Neuronal stem cell (in vitro differentiated cells): ENCODE data around the gene HECW1.

ENCODE experiments used
- DNase-seq: peaks from one replicate; pipeline ENCODE4 v3.0.0-alpha.2; 2013; ENCODE audit warnings: low spot score
- H2AFZ ChIP-seq: one replicate; pipeline ENCODE4 v1.6.1; 2013; ENCODE audit warnings: mild to moderate bottlenecking, low read length, inconsistent platforms
- H2AK5ac ChIP-seq: 2 replicates; pipeline ENCODE4 v1.6.1; 2013; ENCODE audit warnings: low read depth, mild to moderate bottlenecking, inconsistent platforms, low read length, moderate library complexity, mixed read lengths
- H2BK120ac ChIP-seq: 2 replicates; pipeline ENCODE4 v1.6.1; 2013; ENCODE audit warnings: low read depth, mild to moderate bottlenecking, inconsistent platforms, low read length, moderate library complexity, mixed read lengths
- H2BK12ac ChIP-seq: one replicate; pipeline ENCODE4 v1.6.1; 2013; ENCODE audit warnings: low read length, inconsistent platforms
- H2BK15ac ChIP-seq: 2 replicates; pipeline ENCODE4 v1.6.1; 2013; ENCODE audit warnings: mild to moderate bottlenecking, low read length, inconsistent platforms, mixed read lengths
- H2BK5ac ChIP-seq: one replicate; pipeline ENCODE4 v1.6.1; 2013; ENCODE audit warnings: inconsistent platforms, mild to moderate bottlenecking, low read length, moderate library complexity
- H3K14ac ChIP-seq: one replicate; pipeline ENCODE4 v1.6.1; 2013; ENCODE audit warnings: low read length, inconsistent platforms
- H3K18ac ChIP-seq: 2 replicates; pipeline ENCODE4 v1.6.1; 2013; ENCODE audit warnings: low read length, inconsistent platforms
- H3K23ac ChIP-seq: 2 replicates; pipeline ENCODE4 v1.6.1; 2013; ENCODE audit warnings: low read depth, mild to moderate bottlenecking, mixed read lengths, low read length, inconsistent platforms; ENCODE audit not compliant: poor library complexity
- H3K27ac ChIP-seq: replicated peaks from 3 replicates; pipeline ENCODE4 v1.5.1; 2013; ENCODE audit warnings: low read length, inconsistent platforms
- H3K27me3 ChIP-seq, 3 experiments: 2 replicates each; pipeline ENCODE4 v1.6.1; 2013; ENCODE audit warnings: low read length in 3 of 3, mild to moderate bottlenecking in 2 of 3, inconsistent platforms in 1 of 3, low read depth in 1 of 3, mixed read lengths in 1 of 3, moderate library complexity in 1 of 3; ENCODE audit not compliant: control insufficient read depth in 3 of 3, insufficient read depth in 3 of 3
- H3K36me3 ChIP-seq, 2 donors: replicated peaks in 1 of 2; 2 replicates each; pipeline ENCODE4 v1.6.1; 2013; ENCODE audit warnings: low read length in 2 of 2; ENCODE audit not compliant: control insufficient read depth in 2 of 2, insufficient read depth in 2 of 2
- H3K4ac ChIP-seq: 2 replicates; pipeline ENCODE4 v1.6.1; 2013; ENCODE audit warnings: inconsistent platforms, mild to moderate bottlenecking, low read length, moderate library complexity
- H3K4me1 ChIP-seq, 2 donors: 1 replicate in 1 of 2; 2 replicates in 1 of 2; pipeline ENCODE4 v1.6.1; 2013; ENCODE audit warnings: low read length in 2 of 2, low read depth in 1 of 2; ENCODE audit not compliant: control insufficient read depth in 2 of 2, insufficient read depth in 1 of 2
- H3K4me2 ChIP-seq: one replicate; pipeline ENCODE4 v1.6.1; 2013; ENCODE audit warnings: mild to moderate bottlenecking, low read length, inconsistent platforms; ENCODE audit not compliant: insufficient read depth, poor library complexity, severe bottlenecking
- H3K4me3 ChIP-seq, 2 donors: 2 replicates each; pipeline ENCODE4 v1.5.1; 2013; ENCODE audit warnings: low read length in 2 of 2, mild to moderate bottlenecking in 2 of 2, inconsistent platforms in 1 of 2, moderate library complexity in 1 of 2
- H3K79me1 ChIP-seq: one replicate; pipeline ENCODE4 v1.6.1; 2013; ENCODE audit warnings: low read depth, mild to moderate bottlenecking, inconsistent platforms, low read length, moderate library complexity
- H3K9ac ChIP-seq: one replicate; pipeline ENCODE4 v1.6.1; 2013; ENCODE audit warnings: mild to moderate bottlenecking, low read depth, low read length, inconsistent platforms; ENCODE audit not compliant: poor library complexity
- H3K9me3 ChIP-seq, 2 donors: replicated peaks in 1 of 2; 2 replicates each; pipeline versions ENCODE3 to v1.6.1; 2013; ENCODE audit warnings: low read length in 2 of 2, mild to moderate bottlenecking in 2 of 2, inconsistent platforms in 1 of 2, low read depth in 1 of 2, mixed read lengths in 1 of 2, moderate library complexity in 1 of 2; ENCODE audit not compliant: control insufficient read depth in 2 of 2, insufficient read depth in 1 of 2
- H4K8ac ChIP-seq: one replicate; pipeline ENCODE4 v1.6.1; 2013; ENCODE audit warnings: low read depth, mild to moderate bottlenecking, inconsistent platforms, low read length, moderate library complexity
- H4K91ac ChIP-seq: one replicate; pipeline ENCODE4 v1.6.1; 2013; ENCODE audit warnings: low read length, low read depth, mild to moderate bottlenecking, inconsistent platforms; ENCODE audit not compliant: poor library complexity
- WGBS, 2 donors: extraction: QIAGEN DNeasy Blood & Tissue Kit; methylation state at CpG; one replicate each; pipeline ENCODE4 v1.1.7; 2013; ENCODE audit warnings: missing lambda C conversion rate in 2 of 2, mixed read lengths in 1 of 2; ENCODE audit not compliant: insufficient read length in 2 of 2, insufficient replicate concordance in 1 of 2; ENCODE audit errors: extremely low coverage in 2 of 2; 5-methylcytosine and 5-hydroxymethylcytosine counted together

The HECW1 gene

DNA sequence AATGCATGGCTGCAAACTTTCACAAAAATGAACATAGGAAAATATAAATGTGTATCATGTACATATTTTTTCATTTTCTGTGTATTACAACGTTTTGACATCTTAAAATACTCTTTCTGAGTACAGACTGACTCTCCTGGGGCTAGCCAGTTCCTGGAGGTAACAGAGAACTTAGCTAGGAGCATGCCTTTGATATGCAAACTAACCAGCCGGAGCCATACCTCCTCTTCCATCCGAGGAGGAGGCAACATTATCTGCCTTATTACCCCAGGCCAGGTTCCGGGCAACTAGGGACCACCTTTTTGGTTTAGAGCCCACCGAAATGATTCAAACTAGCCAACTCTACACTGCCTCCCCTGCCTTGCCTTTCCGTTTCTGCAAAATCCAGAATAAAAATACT lies 33.7 kb upstream of the HECW1 start:
- Histone ChIP-seq H3K18ac (no peak overlapping the region), H2AK5ac (no peak overlapping the region), H3K4me1 (peaks cover 0 to 4% of the 10 kb centered on the region in 2 donors), H2BK5ac (no peak overlapping the region), H3K4me2 (no peak overlapping the region), H2AFZ (no peak overlapping the region), H3K36me3 (no peaks in the 10 kb centered on the region), H3K27ac (no peak overlapping the region), H3K23ac (no peak overlapping the region), H4K8ac (no peak overlapping the region), H2BK120ac (no peak overlapping the region), H3K4me3 (no peak overlapping the region), H3K27me3 (peaks cover 0 to 4% (median 0%) of the 10 kb centered on the region in 3 experiments), H3K79me1 (no peaks in the 10 kb centered on the region), H3K14ac (no peak overlapping the region), H3K9ac (no peak overlapping the region), H3K4ac (no peak overlapping the region), H3K9me3 (no peaks in the 10 kb centered on the region), H2BK12ac (no peak overlapping the region), H4K91ac (no peak overlapping the region), H2BK15ac (no peak overlapping the region)
- no peak for DNase-seq
- no CpG with 5 or more reads among the region's 6 CpGs for WGBS, 2 donors

- no peak overlapping the region for H3K27ac ChIP-seq
- no peaks in the 10 kb centered on the region for H3K9me3 ChIP-seq
- H2AFZ ChIP-seq = no peak overlapping the region
- H3K23ac ChIP-seq = no peak overlapping the region
- peaks cover 0 to 5% (median 0%) of the 10 kb centered on the region in 3 experiments for H3K27me3 ChIP-seq
- H2AK5ac ChIP-seq = no peak overlapping the region
- WGBS, 2 donors = no CpG with 5 or more reads among the region's 4 CpGs
- no peak overlapping the region for H4K8ac ChIP-seq
- H3K4ac ChIP-seq = no peak overlapping the region
- peaks cover 0 to 7% of the 10 kb centered on the region in 2 donors for H3K4me1 ChIP-seq
- H2BK15ac ChIP-seq = no peak overlapping the region
- no peak overlapping the region for H3K4me2 ChIP-seq
- no peak overlapping the region for H3K18ac ChIP-seq
- H3K9ac ChIP-seq = no peak overlapping the region
- no peak overlapping the region for H2BK120ac ChIP-seq
- no peak overlapping the region for H2BK12ac ChIP-seq
- H2BK5ac ChIP-seq = no peak overlapping the region
- DNase-seq = no peak
- no peak overlapping the region for H3K4me3 ChIP-seq
- H3K36me3 ChIP-seq = no peaks in the 10 kb centered on the region
- H3K79me1 ChIP-seq = no peaks in the 10 kb centered on the region
- H4K91ac ChIP-seq = no peak overlapping the region
- H3K14ac ChIP-seq = no peak overlapping the region
Measured at GRCh38 chr7:43081603-43082002, 30.8 kb upstream of the HECW1 start.

- no peak overlapping the region for H4K8ac ChIP-seq
- H2AK5ac ChIP-seq = no peak overlapping the region
- H3K14ac ChIP-seq = no peak overlapping the region
- no peaks in the 10 kb centered on the region for H3K9me3 ChIP-seq
- no peak for DNase-seq
- H3K27ac ChIP-seq = no peak overlapping the region
- H2BK5ac ChIP-seq = no peak overlapping the region
- H2BK120ac ChIP-seq = no peak overlapping the region
- H3K4me1 ChIP-seq = peaks cover 0 to 2% of the 10 kb centered on the region in 2 donors
- no peak overlapping the region for H4K91ac ChIP-seq
- H3K36me3 ChIP-seq = no peaks in the 10 kb centered on the region
- H3K4me3 ChIP-seq = no peak overlapping the region
- H3K27me3 ChIP-seq = peaks cover 0 to 9% (median 0%) of the 10 kb centered on the region in 3 experiments
- no peak overlapping the region for H2AFZ ChIP-seq
- no peak overlapping the region for H3K18ac ChIP-seq
- WGBS, 2 donors = no CpG with 5 or more reads among the region's 2 CpGs
- no peaks in the 10 kb centered on the region for H3K79me1 ChIP-seq
- H2BK12ac ChIP-seq = no peak overlapping the region
- H3K4me2 ChIP-seq = no peak overlapping the region
- no peak overlapping the region for H2BK15ac ChIP-seq
- no peak overlapping the region for H3K4ac ChIP-seq
- H3K23ac ChIP-seq = no peak overlapping the region
- no peak overlapping the region for H3K9ac ChIP-seq
Measured at GRCh38 chr7:43083106-43083505, 29.3 kb upstream of the HECW1 start.

GRCh38 chr7:43085017-43085416 lies 27.4 kb upstream of the HECW1 start:
- Histone ChIP-seq H3K4me1 (peaks cover 0 to 2% of the 10 kb centered on the region in 2 donors), H3K9ac (no peak overlapping the region), H3K27me3 (peaks cover 0 to 9% (median 0%) of the 10 kb centered on the region in 3 experiments), H3K79me1 (no peaks in the 10 kb centered on the region), H3K4ac (no peak overlapping the region), H3K36me3 (no peaks in the 10 kb centered on the region), H4K8ac (no peak overlapping the region), H2AFZ (no peak overlapping the region), H3K14ac (no peak overlapping the region), H3K4me2 (no peak overlapping the region), H2BK120ac (no peak overlapping the region), H3K9me3 (no peaks in the 10 kb centered on the region), H2BK5ac (no peak overlapping the region), H3K23ac (no peak overlapping the region), H3K18ac (no peak overlapping the region), H2BK12ac (no peak overlapping the region), H3K27ac (no peak overlapping the region), H3K4me3 (no peak overlapping the region), H2BK15ac (no peak overlapping the region), H2AK5ac (no peak overlapping the region), H4K91ac (no peak overlapping the region)
- WGBS, 2 donors = no CpG with 5 or more reads among the region's 2 CpGs
- no peak for DNase-seq
